ENCODE measurements around the gene RETN. TPM values are rescaled to one million over a fixed set of nuclear protein-coding genes. Genes with fewer than 3 reads are reported as not detected.

Gene RETN
- total RNA-seq, 1 donor from 2014 or later, result 0.99 TPM

DNA sequence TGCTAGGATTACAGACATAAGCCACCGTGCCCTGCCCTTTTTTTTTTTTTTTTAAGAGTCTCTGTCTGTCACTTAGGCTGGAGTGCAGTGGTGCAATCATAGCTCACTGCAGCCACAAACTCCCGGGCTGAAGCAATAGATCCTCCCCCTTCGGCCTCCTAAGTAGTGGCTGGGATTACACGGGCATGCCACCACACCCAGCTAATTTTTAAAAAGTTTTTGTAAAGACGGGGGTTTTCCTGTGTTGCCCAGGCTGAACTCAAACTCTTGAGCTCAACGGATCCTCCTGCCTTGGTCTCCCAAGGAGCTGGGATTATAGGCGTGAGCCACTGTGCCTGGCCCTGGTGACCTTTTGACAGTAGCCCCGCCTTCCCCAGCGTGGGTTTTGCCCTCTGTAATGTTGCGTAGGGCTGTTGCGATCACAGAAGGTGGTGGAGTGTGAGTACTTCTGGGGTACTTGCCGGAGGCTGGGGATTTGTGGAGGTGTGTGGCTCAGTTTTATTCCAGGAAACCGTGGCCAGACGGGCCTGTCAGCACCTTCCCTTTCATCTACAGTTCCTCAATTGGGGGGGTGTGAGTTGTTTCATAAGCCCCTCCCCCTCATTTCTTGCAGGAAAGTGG, 11.6 kb upstream of the RETN start:
- no peaks in the 10 kb centered on the region for H3K36me3 ChIP-seq
- H3K27ac ChIP-seq (replicated peaks), result no peak overlapping the region
- no peak for DNase-seq
- TF ChIP-seq, protein P1, sequence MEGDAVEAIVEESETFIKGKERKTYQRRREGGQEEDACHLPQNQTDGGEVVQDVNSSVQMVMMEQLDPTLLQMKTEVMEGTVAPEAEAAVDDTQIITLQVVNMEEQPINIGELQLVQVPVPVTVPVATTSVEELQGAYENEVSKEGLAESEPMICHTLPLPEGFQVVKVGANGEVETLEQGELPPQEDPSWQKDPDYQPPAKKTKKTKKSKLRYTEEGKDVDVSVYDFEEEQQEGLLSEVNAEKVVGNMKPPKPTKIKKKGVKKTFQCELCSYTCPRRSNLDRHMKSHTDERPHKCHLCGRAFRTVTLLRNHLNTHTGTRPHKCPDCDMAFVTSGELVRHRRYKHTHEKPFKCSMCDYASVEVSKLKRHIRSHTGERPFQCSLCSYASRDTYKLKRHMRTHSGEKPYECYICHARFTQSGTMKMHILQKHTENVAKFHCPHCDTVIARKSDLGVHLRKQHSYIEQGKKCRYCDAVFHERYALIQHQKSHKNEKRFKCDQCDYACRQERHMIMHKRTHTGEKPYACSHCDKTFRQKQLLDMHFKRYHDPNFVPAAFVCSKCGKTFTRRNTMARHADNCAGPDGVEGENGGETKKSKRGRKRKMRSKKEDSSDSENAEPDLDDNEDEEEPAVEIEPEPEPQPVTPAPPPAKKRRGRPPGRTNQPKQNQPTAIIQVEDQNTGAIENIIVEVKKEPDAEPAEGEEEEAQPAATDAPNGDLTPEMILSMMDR (IDR thresholded peaks at IDR 0.05; ENCODE audit: borderline replicate concordance), result no peak
- H3K9me3 ChIP-seq (replicated peaks), result no peaks in the 10 kb centered on the region
- H3K4me1 ChIP-seq, result peaks cover 2% of the 10 kb centered on the region
- H3K4me3 ChIP-seq, result no peak overlapping the region
- H3K27me3 ChIP-seq (ENCODE audit: low read depth), result peaks cover 41% of the 10 kb centered on the region
- intact Hi-C loops (cut with micrococcal nuclease), result no loop called here

GRCh38 chr19:7658219-7658686, 10.6 kb upstream of the RETN start:
- intact Hi-C loops (cut with micrococcal nuclease), result no loop called here
- Histone ChIP-seq H3K4me1 (no peaks in the 10 kb centered on the region), H3K27me3 (ENCODE audit: low read depth) (peaks cover 51% of the 10 kb centered on the region), H3K9me3 (replicated peaks) (no peaks in the 10 kb centered on the region), H3K4me3 (no peak overlapping the region), H3K27ac (replicated peaks) (no peak overlapping the region), H3K36me3 (no peaks in the 10 kb centered on the region)
- TF ChIP-seq, protein P1 (IDR thresholded peaks at IDR 0.05; ENCODE audit: borderline replicate concordance), result no peak
- no peak for DNase-seq

DNA sequence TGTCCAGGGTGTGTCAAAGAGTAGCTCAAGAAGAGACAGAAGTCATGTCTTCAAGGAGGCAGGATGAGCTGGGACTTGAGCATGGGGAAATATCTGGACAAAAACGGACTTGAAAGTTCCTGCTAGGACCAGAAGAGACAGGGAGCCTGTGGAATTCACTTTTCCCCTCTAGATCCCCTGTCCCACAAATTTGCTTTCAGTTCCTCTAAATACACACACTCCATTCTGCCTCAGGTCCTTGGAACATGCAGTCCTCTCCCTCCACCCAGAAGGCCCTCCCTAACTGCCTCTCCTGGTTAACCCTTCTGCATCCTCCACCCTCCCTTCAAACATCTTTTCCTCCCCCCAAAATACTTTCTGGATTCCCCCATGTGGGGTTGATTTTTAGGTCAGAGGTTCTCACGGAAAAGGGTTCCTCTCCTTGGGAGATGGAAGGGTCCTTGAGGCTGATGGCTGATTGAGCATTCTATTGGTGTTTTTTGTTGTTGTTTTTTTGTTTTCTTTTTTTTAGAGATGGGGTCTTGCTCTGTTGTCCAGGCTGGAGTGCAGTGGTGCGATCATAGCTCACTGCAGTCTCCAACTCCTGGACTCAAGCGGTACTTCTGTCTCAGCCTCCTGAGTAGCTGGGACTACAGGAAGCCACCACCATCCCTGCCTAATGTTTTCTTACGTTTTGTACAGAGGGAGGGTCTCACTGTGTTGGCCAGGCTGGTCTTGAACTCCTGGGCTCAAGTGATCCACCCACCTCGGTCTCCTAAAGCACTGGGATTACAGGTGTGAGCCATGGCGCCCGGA, 6.9 kb upstream of the RETN start:
- intact Hi-C loops (cut with micrococcal nuclease), result no loop called here
- no peak for DNase-seq

DNA sequence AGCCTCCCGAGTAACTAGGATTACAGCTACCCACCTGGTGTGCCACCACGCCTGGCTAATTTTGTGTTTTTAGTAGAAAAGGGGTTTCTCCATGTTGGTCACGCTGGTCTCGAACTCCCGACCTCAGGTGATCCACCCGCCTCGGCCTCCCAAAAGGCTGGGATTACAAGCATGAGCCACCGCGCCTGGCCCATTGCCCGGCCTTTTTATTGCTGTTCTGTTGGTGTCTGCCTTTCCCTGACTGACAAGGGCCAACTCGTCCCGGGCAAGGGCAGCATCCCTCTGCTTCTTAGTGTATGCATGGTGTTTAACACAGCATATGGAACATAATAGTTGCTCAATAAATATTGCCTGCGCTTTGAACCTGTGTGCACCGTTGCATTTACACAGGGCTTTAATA, 6.2 kb upstream of the RETN start:
- Histone ChIP-seq H3K36me3 (no peaks in the 10 kb centered on the region), H3K27me3 (ENCODE audit: low read depth) (peaks cover 81% of the 10 kb centered on the region), H3K27ac (replicated peaks) (no peak overlapping the region), H3K4me3 (no peak overlapping the region), H3K9me3 (replicated peaks) (no peaks in the 10 kb centered on the region), H3K4me1 (no peaks in the 10 kb centered on the region)
- TF ChIP-seq, protein P1 (IDR thresholded peaks at IDR 0.05; ENCODE audit: borderline replicate concordance), result no peak
- intact Hi-C loops (cut with micrococcal nuclease), result no loop called here
- DNase-seq, result no peak

More for the DNA sequence above, 6.9 kb upstream of the RETN start:
- no peaks in the 10 kb centered on the region for H3K9me3 ChIP-seq (replicated peaks)
- H3K36me3 ChIP-seq, result no peaks in the 10 kb centered on the region
- H3K4me1 ChIP-seq, result no peaks in the 10 kb centered on the region
- H3K27ac ChIP-seq (replicated peaks), result no peak overlapping the region
- H3K27me3 ChIP-seq (ENCODE audit: low read depth), result peaks cover 74% of the 10 kb centered on the region
- H3K4me3 ChIP-seq, result no peak overlapping the region
- TF ChIP-seq, protein P1 (IDR thresholded peaks at IDR 0.05; ENCODE audit: borderline replicate concordance), result no peak

GRCh38 chr19:7663706-7664105, 5.1 kb upstream of the RETN start:
- DNase-seq, result no peak
- no peak overlapping the region for H3K27ac ChIP-seq (replicated peaks)
- H3K4me3 ChIP-seq, result no peak overlapping the region
- TF ChIP-seq, protein P1 (IDR thresholded peaks at IDR 0.05; ENCODE audit: borderline replicate concordance), result no peak
- H3K27me3 ChIP-seq (ENCODE audit: low read depth), result peaks cover 84% of the 10 kb centered on the region
- no peaks in the 10 kb centered on the region for H3K4me1 ChIP-seq
- H3K36me3 ChIP-seq, result no peaks in the 10 kb centered on the region
- no peaks in the 10 kb centered on the region for H3K9me3 ChIP-seq (replicated peaks)
- intact Hi-C loops (cut with micrococcal nuclease), result no loop called here

Data from left ventricle myocardium inferior (tissue), 1 donor.